GM12878 (cell line): ENCODE measurements around the gene GORASP2. TPM values are rescaled to one million over a fixed set of nuclear protein-coding genes. Genes with fewer than 3 reads are reported as not detected.

Experiments used
- ASH2L ChIP-seq: fragments of 300-600, 200-600 bp; sonication (generic); IDR thresholded peaks from 2 replicates; pipeline ENCODE4 v1.6.1; 2017; ENCODE audit warnings: low read depth, mild to moderate bottlenecking, borderline replicate concordance
- CBX5 ChIP-seq: sonication (generic); IDR thresholded peaks from 2 replicates; pipeline ENCODE4 v1.6.1; 2016; ENCODE audit warnings: low read depth, moderate library complexity, mild to moderate bottlenecking, inconsistent platforms
- CREM ChIP-seq: IDR thresholded peaks from 2 replicates; pipeline ENCODE4 v1.6.1; 2014; ENCODE audit warnings: antibody characterized with exemption, low read depth
- DPF2 ChIP-seq: fragments of 450-650 bp; IDR thresholded peaks from 2 replicates; pipeline ENCODE4 v1.6.1; 2017; ENCODE audit warnings: mild to moderate bottlenecking
- EED ChIP-seq: sonication (generic); IDR thresholded peaks from 2 replicates; pipeline ENCODE4 v1.6.1; 2016; ENCODE audit warnings: antibody characterized with exemption, low read depth
- IRF3 ChIP-seq: fragments of 450-650 bp; IDR thresholded peaks from 2 replicates; pipeline ENCODE4 v1.6.1; 2014; ENCODE audit warnings: mild to moderate bottlenecking
- MEF2A ChIP-seq: IDR thresholded peaks from 2 replicates; pipeline ENCODE4 v1.6.1; 2011; ENCODE audit warnings: low read depth, mild to moderate bottlenecking, low read length, moderate library complexity; ENCODE audit not compliant: insufficient read depth
- NR2C2 ChIP-seq: IDR thresholded peaks from 2 replicates; pipeline ENCODE4 v1.6.1; 2011; ENCODE audit warnings: borderline replicate concordance, low read depth; ENCODE audit not compliant: control insufficient read depth, insufficient read length
- POLR2AphosphoS2 ChIP-seq: IDR thresholded peaks from 2 replicates; pipeline ENCODE4 v1.6.1; 2011; ENCODE audit warnings: low read depth, mild to moderate bottlenecking, low read length, improper control_type of control experiment, moderate library complexity
- SIN3A ChIP-seq: IDR thresholded peaks from 2 replicates; pipeline ENCODE4 v1.6.1; 2012; ENCODE audit warnings: low read depth, low read length, improper control_type of control experiment
- SKIL ChIP-seq: fragments of 450-650 bp; IDR thresholded peaks from 2 replicates; pipeline ENCODE4 v1.6.1; 2017; ENCODE audit warnings: mild to moderate bottlenecking, low read depth, inconsistent platforms; ENCODE audit not compliant: poor library complexity, severe bottlenecking
- SPI1 ChIP-seq: IDR thresholded peaks from 2 replicates; pipeline ENCODE4 v1.6.1; 2011; ENCODE audit warnings: low read depth, mild to moderate bottlenecking, low read length, moderate library complexity, borderline replicate concordance; ENCODE audit not compliant: insufficient read depth
- SRF ChIP-seq, 2 experiments: IDR thresholded peaks; 2 replicates each; pipeline ENCODE4 v1.6.1; 2011; ENCODE audit warnings: low read depth in 2 of 2, low read length in 2 of 2, mild to moderate bottlenecking in 1 of 2, moderate library complexity in 1 of 2
- STAT1 ChIP-seq: fragments of 450-650 bp; conservative IDR thresholded peaks from 2 replicates; pipeline ENCODE4 v1.6.1; 2014; ENCODE audit warnings: antibody characterized with exemption, mild to moderate bottlenecking
- SUZ12 ChIP-seq: fragments of 200-600 bp; sonication (generic); IDR thresholded peaks from one replicate; pipeline ENCODE4 v1.6.1; 2018; ENCODE audit warnings: antibody characterized with exemption, mild to moderate bottlenecking; ENCODE audit not compliant: unreplicated experiment
- TARDBP ChIP-seq: IDR thresholded peaks from 2 replicates; pipeline ENCODE4 v1.6.1; 2016; ENCODE audit warnings: borderline replicate concordance
- ZBTB33 ChIP-seq: fragments of 450-650 bp; IDR thresholded peaks from 2 replicates; pipeline ENCODE4 v1.6.1; 2017; ENCODE audit warnings: mild to moderate bottlenecking
- polyA plus RNA-seq, 11 experiments: library from polyadenylated mRNA; depleted of rRNA in 4 of 11; unstranded in 6 of 11; stranded (reverse) in 5 of 11; fragments of >200 nt; fragmentation: Nextera tagmentation in 4 of 11; fragmentation: Illumina TruSeq in 1 of 11; extraction: Ambion mirVana in 4 of 11; extraction: Trizol in 1 of 11; gene quantifications; 1 replicate in 1 of 11; 2 replicates in 10 of 11; pipeline versions ENCODE4 v1.2.1 to v1.2.3, GENCODE V29; 2011 to 2016; ENCODE audit warnings: inconsistent platforms in 2 of 11, missing spikeins in 2 of 11, low read depth in 1 of 11
- total RNA-seq, 4 experiments: library from RNA; depleted of rRNA in 3 of 4; stranded (reverse); fragments of >200 nt in 3 of 4; fragmentation: Illumina TruSeq in 1 of 4; extraction: Trizol in 1 of 4; gene quantifications; 2 replicates each; pipeline versions ENCODE4 v1.2.1 to v1.2.3, GENCODE V29; 2013 to 2021

Gene GORASP2
- total and polyA plus RNA-seq, 10 of the 15 experiments (the other 5 are each of a cell fraction or from before 2014, with no cell fraction given), result 26.3 to 169 (median 103) TPM

- TF ChIP-seq SKIL (peak; percentile 43), DPF2 (peak; percentile 57; the same call in 1 of the 2 replicates), STAT1 (no peak), SIN3A (no peak), CBX5 (no peak), ZBTB33 (no peak), SUZ12 (no peak), NR2C2 (no peak), CREM (peak; percentile 58; the same call in 1 of the 2 replicates), TARDBP (no peak), IRF3 (no peak), SRF (IDR thresholded peaks at IDR 0.05; ENCODE audit: low read depth in 2 of 2, low read length in 2 of 2) (no peak), EED (0 out of 2 replicates have a peak, but pooled peaks have one; percentile 19), POLR2AphosphoS2 (no peak), ASH2L (no peak), MEF2A (0 out of 2 replicates have a peak, but pooled peaks have one; percentile 37), SPI1 (peak; percentile 95)
These were observed 21.2 kb downstream of the GORASP2 start (continued) for GRCh38 chr2:170950221-170950761.
